Transverse colon (tissue), 4 donors: ENCODE measurements around the gene SHISA9. TPM values are rescaled to one million over a fixed set of nuclear protein-coding genes. Genes with fewer than 3 reads are reported as not detected.

Experiments
- DNase-seq: peaks from one replicate; pipeline ENCODE4 v3.0.0-alpha.2; 2019
- H3K27ac ChIP-seq, 4 donors: fragments of 200-600 bp; sonication (generic); 2 replicates each; pipeline ENCODE4 v1.5.1; 2016 to 2018; ENCODE audit warnings: inconsistent platforms in 4 of 4
- H3K27me3 ChIP-seq: fragments of 200-600 bp; sonication (generic); 2 replicates; pipeline ENCODE4 v1.5.1; 2017; ENCODE audit warnings: inconsistent platforms
- H3K36me3 ChIP-seq, 4 donors: fragments of 200-600 bp; sonication (generic); 2 replicates each; pipeline ENCODE4 v1.5.1; 2017 to 2019; ENCODE audit warnings: inconsistent platforms in 4 of 4
- H3K4me1 ChIP-seq, 4 donors: fragments of 200-600 bp; sonication (generic); 2 replicates each; pipeline ENCODE4 v1.5.1; 2017 to 2020; ENCODE audit warnings: inconsistent platforms in 4 of 4
- H3K4me3 ChIP-seq, 4 donors: fragments of 200-600 bp; sonication (generic); 1 replicate in 1 of 4; 2 replicates in 3 of 4; pipeline versions ENCODE4 v1.5.1 to v1.6.1; 2017 to 2019; ENCODE audit warnings: inconsistent platforms in 4 of 4
- H3K9me3 ChIP-seq, 2 donors: fragments of 200-600 bp; sonication (generic); 2 replicates each; pipeline ENCODE4 v1.5.1; 2017 to 2019; ENCODE audit warnings: inconsistent platforms in 2 of 2
- EP300 ChIP-seq: sonication (generic); formaldehyde crosslinking; IDR thresholded peaks from one replicate; pipeline ENCODE4 v1.6.1; 2017; ENCODE audit warnings: antibody characterized with exemption, low read depth
- POLR2A ChIP-seq: fragments of 450-650 bp; IDR thresholded peaks from one replicate; pipeline ENCODE4 v1.6.1; 2016; ENCODE audit warnings: antibody characterized with exemption, mild to moderate bottlenecking, moderate library complexity
- POLR2AphosphoS5 ChIP-seq, 3 donors: sonication (generic); formaldehyde crosslinking; IDR thresholded peaks; one replicate each; pipeline ENCODE4 v1.6.1; 2016; ENCODE audit warnings: antibody characterized with exemption in 3 of 3
- WGBS, 2 donors: methylation state at CpG; one replicate each; pipeline ENCODE4 v1.1.5; 2018; ENCODE audit warnings: low coverage in 1 of 2; 5-methylcytosine and 5-hydroxymethylcytosine counted together
- in situ Hi-C, 4 donors: fragments of 200-750 bp; cut with MboI; loops; one replicate each; pipeline versions ENCODE4 v1.15.0 to v1.15.1; 2017; ENCODE audit warnings: low sequenced_read_pairs in 3 of 4, low pct_ligation_motif_present in 1 of 4, low pct_unique_long_range_greater_than_20kb in 1 of 4
- intact Hi-C: fragments of 100-400 bp; cut with DNase I; formaldehyde crosslinking; loops from one replicate; pipeline ENCODE4 v1.15.1; 2023; ENCODE audit warnings: low total_unique reads
- total RNA-seq, 4 donors: library from RNA; depleted of rRNA; stranded (reverse); fragments of >200 nt; gene quantifications; one replicate each; pipeline ENCODE4 v1.1.0, GENCODE V29; 2016
- TF ChIP-seq, protein P1 (sequence below), 5 experiments: fragments of 200-600 bp in 3 of 5; fragments of 450-650 bp in 2 of 5; sonication (generic) in 3 of 5; IDR thresholded peaks; 1 replicate in 2 of 5; 2 replicates in 3 of 5; pipeline ENCODE4 v1.5.1; 2016 to 2017; ENCODE audit warnings: antibody characterized with exemption in 5 of 5, inconsistent platforms in 3 of 5, mild to moderate bottlenecking in 2 of 5, moderate library complexity in 1 of 5

SHISA9 gene
- total RNA-seq, 4 donors from 2014 or later: 1.3 to 37.6 (median 2.1) TPM

DNA sequence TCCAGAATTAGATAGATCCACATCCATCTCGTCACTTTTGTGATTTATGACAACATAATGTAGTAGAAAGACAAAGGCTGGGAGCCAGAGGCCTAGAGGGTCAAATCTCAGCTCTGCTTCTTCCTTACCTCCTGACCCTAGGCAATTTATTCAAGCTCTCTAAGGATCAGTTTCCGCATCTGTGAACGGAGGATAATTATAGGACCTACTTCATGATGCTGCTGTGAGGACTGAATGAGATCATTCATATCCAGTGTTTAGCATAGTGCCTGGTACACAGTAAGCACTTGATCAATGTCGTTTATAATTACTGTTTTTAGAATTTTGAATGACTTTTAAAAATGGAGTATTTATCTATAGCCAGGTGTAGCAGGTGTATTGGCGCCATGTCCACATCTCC lies 128.4 kb downstream of the SHISA9 start:
- in situ Hi-C loops (no loop called here), intact Hi-C loops (no loop called here)
- no peak overlapping the region for H3K4me3 ChIP-seq
- H3K9me3 ChIP-seq: no peaks in the 10 kb centered on the region
- no peaks in the 10 kb centered on the region for H3K36me3 ChIP-seq
- 63 to 70% methylated on average over 5 of the region's 5 CpGs for WGBS, 2 donors
- H3K27ac ChIP-seq: no peak overlapping the region
- no peaks in the 10 kb centered on the region for H3K27me3 ChIP-seq
- H3K4me1 ChIP-seq: no peaks in the 10 kb centered on the region
- no peak for TF ChIP-seq POLR2A
- no peak for TF ChIP-seq EP300
- TF ChIP-seq, protein P1, sequence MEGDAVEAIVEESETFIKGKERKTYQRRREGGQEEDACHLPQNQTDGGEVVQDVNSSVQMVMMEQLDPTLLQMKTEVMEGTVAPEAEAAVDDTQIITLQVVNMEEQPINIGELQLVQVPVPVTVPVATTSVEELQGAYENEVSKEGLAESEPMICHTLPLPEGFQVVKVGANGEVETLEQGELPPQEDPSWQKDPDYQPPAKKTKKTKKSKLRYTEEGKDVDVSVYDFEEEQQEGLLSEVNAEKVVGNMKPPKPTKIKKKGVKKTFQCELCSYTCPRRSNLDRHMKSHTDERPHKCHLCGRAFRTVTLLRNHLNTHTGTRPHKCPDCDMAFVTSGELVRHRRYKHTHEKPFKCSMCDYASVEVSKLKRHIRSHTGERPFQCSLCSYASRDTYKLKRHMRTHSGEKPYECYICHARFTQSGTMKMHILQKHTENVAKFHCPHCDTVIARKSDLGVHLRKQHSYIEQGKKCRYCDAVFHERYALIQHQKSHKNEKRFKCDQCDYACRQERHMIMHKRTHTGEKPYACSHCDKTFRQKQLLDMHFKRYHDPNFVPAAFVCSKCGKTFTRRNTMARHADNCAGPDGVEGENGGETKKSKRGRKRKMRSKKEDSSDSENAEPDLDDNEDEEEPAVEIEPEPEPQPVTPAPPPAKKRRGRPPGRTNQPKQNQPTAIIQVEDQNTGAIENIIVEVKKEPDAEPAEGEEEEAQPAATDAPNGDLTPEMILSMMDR (IDR thresholded peaks at IDR 0.05): no peak
- no peak for TF ChIP-seq POLR2AphosphoS5 (IDR thresholded peaks at IDR 0.05)
- no peak for DNase-seq

DNA sequence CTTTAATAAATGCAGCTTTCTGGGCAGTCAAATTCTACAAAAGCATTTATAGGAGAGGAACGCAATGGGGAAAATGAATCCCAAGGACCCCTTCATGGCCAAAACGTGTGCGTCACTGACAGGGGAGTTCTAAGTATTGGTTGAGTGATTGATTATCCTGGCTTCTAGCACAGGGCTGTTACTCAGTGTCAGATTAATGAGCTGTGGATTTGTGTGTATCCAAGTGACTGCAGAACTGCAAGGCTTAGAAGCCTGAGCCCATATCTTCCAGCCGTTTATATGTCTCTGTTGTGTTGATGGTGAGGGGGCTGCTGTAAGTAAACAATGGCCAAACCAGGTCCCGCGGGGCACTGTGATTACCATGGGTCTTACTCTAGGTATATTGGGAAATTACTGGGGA lies 129.4 kb downstream of the SHISA9 start:
- no peaks in the 10 kb centered on the region for H3K27me3 ChIP-seq
- DNase-seq: no peak
- H3K36me3 ChIP-seq: no peaks in the 10 kb centered on the region
- H3K9me3 ChIP-seq: no peaks in the 10 kb centered on the region
- 61% methylated on average over 5 of the region's 6 CpGs; no CpG with 5 or more reads in 1 of the 2 donors for WGBS, 2 donors
- no peak overlapping the region for H3K27ac ChIP-seq
- no peaks in the 10 kb centered on the region for H3K4me1 ChIP-seq
- H3K4me3 ChIP-seq: no peak overlapping the region
- intact Hi-C loops (no loop called here), in situ Hi-C loops (no loop called here)
- TF ChIP-seq, protein P1 (IDR thresholded peaks at IDR 0.05): no peak
- TF ChIP-seq POLR2AphosphoS5 (IDR thresholded peaks at IDR 0.05) (no peak), POLR2A (no peak), EP300 (no peak)

DNA sequence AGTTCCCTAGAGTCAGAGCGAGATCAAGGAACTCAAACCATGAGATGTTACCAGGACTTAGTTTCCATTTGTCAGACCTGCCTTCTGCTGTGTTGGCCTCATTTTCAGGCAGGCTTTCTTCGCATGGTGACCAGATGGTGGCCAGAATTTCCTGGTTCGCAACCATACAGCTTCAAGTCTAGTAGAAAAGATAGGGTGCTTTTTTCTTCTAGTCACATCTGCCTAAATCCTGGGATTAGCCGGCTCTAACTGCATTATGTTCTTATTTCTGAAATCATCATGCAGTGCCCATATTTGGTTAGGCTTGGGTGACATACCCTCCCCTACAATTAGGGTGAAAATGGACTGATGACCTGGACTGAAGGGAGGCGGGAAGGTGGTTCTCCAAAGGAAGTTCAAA lies 131.5 kb downstream of the SHISA9 start:
- in situ Hi-C loops (no loop called here), intact Hi-C loops (no loop called here)
- DNase-seq: no peak
- H3K4me1 ChIP-seq: no peaks in the 10 kb centered on the region
- no peaks in the 10 kb centered on the region for H3K36me3 ChIP-seq
- H3K4me3 ChIP-seq: no peak overlapping the region
- no peak overlapping the region for H3K27ac ChIP-seq
- WGBS, 2 donors: 89 to 94% methylated on average over 5 of the region's 5 CpGs
- no peaks in the 10 kb centered on the region for H3K9me3 ChIP-seq
- no peaks in the 10 kb centered on the region for H3K27me3 ChIP-seq
- TF ChIP-seq POLR2AphosphoS5 (IDR thresholded peaks at IDR 0.05): no peak
- TF ChIP-seq POLR2A: no peak
- TF ChIP-seq EP300: no peak
- TF ChIP-seq, protein P1 (IDR thresholded peaks at IDR 0.05): no peak

DNA sequence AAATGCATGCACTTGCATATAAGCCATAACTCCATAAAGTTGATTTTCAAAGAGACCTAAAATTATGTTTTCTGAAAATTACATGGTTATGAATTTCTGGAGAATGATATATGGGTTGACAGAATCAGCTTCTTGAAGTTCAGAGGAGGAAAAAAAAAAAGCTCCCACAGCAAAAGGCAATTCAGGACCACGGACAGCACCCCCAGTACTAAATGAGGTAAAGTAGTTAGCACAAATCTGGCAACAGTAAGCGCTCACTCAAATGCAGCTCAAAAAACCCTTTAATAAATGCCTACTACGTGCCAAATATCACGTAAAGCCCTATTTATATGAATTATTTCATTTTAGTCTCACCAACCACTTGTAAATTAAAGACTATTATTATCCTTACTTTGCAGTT lies 135.2 kb downstream of the SHISA9 start:
- 18 to 23% methylated on average over 4 of the region's 4 CpGs for WGBS, 2 donors
- no peaks in the 10 kb centered on the region for H3K9me3 ChIP-seq
- H3K4me3 ChIP-seq: no peak overlapping the region
- in situ Hi-C loops: no loop called here
- TF ChIP-seq POLR2AphosphoS5 (IDR thresholded peaks at IDR 0.05) (no peak), EP300 (no peak), POLR2A (no peak)
- TF ChIP-seq, protein P1 (IDR thresholded peaks at IDR 0.05): no peak
- intact Hi-C loops: no loop called here
- H3K27ac ChIP-seq: no peak overlapping the region
- no peaks in the 10 kb centered on the region for H3K4me1 ChIP-seq
- DNase-seq: no peak
- no peaks in the 10 kb centered on the region for H3K36me3 ChIP-seq
- no peaks in the 10 kb centered on the region for H3K27me3 ChIP-seq
